GM12878 (cell line): ENCODE data around the gene IFNA2. TPM values are rescaled to one million over a fixed set of nuclear protein-coding genes. Genes with fewer than 3 reads are reported as not detected.

Experiments
- ATAC-seq: fragments of 200-7000 bp; cut with Tn5 transposase; 3 replicates; pipeline ENCODE4 v1.9.1; 2020; ENCODE audit warnings: mild to moderate bottlenecking, moderate library complexity
- BruUV-seq: library from RNA; stranded (reverse); fragments of 400-500 nt; replicated peaks from 2 replicates; lab custom pipeline; 2021; lab: Mats Ljungman, UMichigan
- CTCF ChIA-PET: fragments of 300-600 bp; sonication (Branson Sonifier 250); formaldehyde crosslinking; extraction: SDS; loops from one replicate; lab custom pipeline; 2021; ENCODE audit warnings: inconsistent platforms; lab: Yijun Ruan, JAX
- POLR2A ChIA-PET: fragments of 350-600 bp; formaldehyde crosslinking; extraction: SDS; loops from one replicate; lab custom pipeline; 2021; ENCODE audit warnings: inconsistent platforms; lab: Charles Lee
- RAD21 ChIA-PET: fragments of 300-600 bp; sonication (Branson Sonifier 250); formaldehyde crosslinking; loops from one replicate; lab custom pipeline; 2023; ENCODE audit warnings: antibody characterized with exemption; ENCODE audit not compliant: unreplicated experiment; lab: Charles Lee
- SMC1A ChIA-PET: fragments of 300-600 bp; sonication (Branson Sonifier 250); formaldehyde crosslinking; loops from one replicate; lab custom pipeline; 2023; ENCODE audit not compliant: unreplicated experiment, uncharacterized antibody; lab: Charles Lee
- DNase-seq: peaks from one replicate; pipeline ENCODE4 v3.0.0-alpha.2; 2011; ENCODE audit warnings: low read depth, low spot score
- FAIRE-seq: peaks from 3 replicates; lab custom pipeline; 2011; peaks lifted over from hg19 to GRCh38; lab: Jason Lieb, UNC
- H2AFZ ChIP-seq: 2 replicates; pipeline ENCODE4 v1.6.0; 2011; ENCODE audit warnings: low read depth, low read length, control low read depth; ENCODE audit not compliant: control insufficient read depth
- H3K27ac ChIP-seq: 2 replicates; pipeline ENCODE4 v1.5.1; 2011; ENCODE audit warnings: control low read depth; ENCODE audit not compliant: control insufficient read depth, insufficient read depth
- H3K27me3 ChIP-seq, 2 experiments: replicated peaks in 1 of 2; 2 replicates each; pipeline versions ENCODE4 v1.6.0 to v1.6.1; 2011; ENCODE audit warnings: low read length in 1 of 2; ENCODE audit not compliant: control insufficient read depth in 2 of 2, insufficient read depth in 2 of 2
- H3K36me3 ChIP-seq, 2 experiments: 2 replicates each; pipeline ENCODE4 v1.5.1; 2011; ENCODE audit warnings: low read length in 1 of 2; ENCODE audit not compliant: control insufficient read depth in 2 of 2, insufficient read depth in 2 of 2
- H3K4me1 ChIP-seq: 2 replicates; pipeline ENCODE4 v1.6.1; 2011; ENCODE audit warnings: mild to moderate bottlenecking, low read length, moderate library complexity, mixed read lengths; ENCODE audit not compliant: control insufficient read depth, insufficient read depth
- H3K4me2 ChIP-seq: 2 replicates; pipeline ENCODE4 v1.6.0; 2011; ENCODE audit warnings: control low read depth; ENCODE audit not compliant: control insufficient read depth, insufficient read depth
- H3K4me3 ChIP-seq: fragments of 200-600 bp; sonication (generic); 2 replicates; pipeline ENCODE4 v1.5.1; 2016
- H3K79me2 ChIP-seq: 2 replicates; pipeline ENCODE4 v1.6.0; 2011; ENCODE audit warnings: low read length; ENCODE audit not compliant: control insufficient read depth, insufficient read depth
- H3K9ac ChIP-seq: 2 replicates; pipeline ENCODE4 v1.8.0; 2011; ENCODE audit warnings: low read length, control low read depth, mixed read lengths; ENCODE audit not compliant: control insufficient read depth, insufficient read depth
- H3K9me3 ChIP-seq: replicated peaks from 3 replicates; pipeline ENCODE4 v1.5.1; 2011; ENCODE audit warnings: mild to moderate bottlenecking, low read length; ENCODE audit not compliant: control insufficient read depth, insufficient read depth
- H4K20me1 ChIP-seq: 2 replicates; pipeline ENCODE4 v1.6.0; 2011; ENCODE audit not compliant: control insufficient read depth, insufficient read depth
- BCL11A ChIP-seq: IDR thresholded peaks from 2 replicates; pipeline ENCODE4 v1.6.1; 2011; ENCODE audit warnings: low read depth, low read length
- DPF2 ChIP-seq: fragments of 450-650 bp; IDR thresholded peaks from 2 replicates; pipeline ENCODE4 v1.6.1; 2017; ENCODE audit warnings: mild to moderate bottlenecking
- E2F8 ChIP-seq: fragments of 450-650 bp; IDR thresholded peaks from 2 replicates; pipeline ENCODE4 v1.6.1; 2018; ENCODE audit warnings: mild to moderate bottlenecking, low read depth, moderate library complexity; ENCODE audit not compliant: partially characterized antibody
- IRF3 ChIP-seq: fragments of 450-650 bp; IDR thresholded peaks from 2 replicates; pipeline ENCODE4 v1.6.1; 2014; ENCODE audit warnings: mild to moderate bottlenecking
- RAD51 ChIP-seq: fragments of 450-650 bp; IDR thresholded peaks from 2 replicates; pipeline ENCODE4 v1.6.1; 2016; ENCODE audit warnings: moderate library complexity, mild to moderate bottlenecking, inconsistent platforms
- STAT3 ChIP-seq: IDR thresholded peaks from 2 replicates; pipeline ENCODE4 v1.6.1; 2011; ENCODE audit warnings: low read depth, low read length, improper control_type of control experiment
- WGBS: methylation state at CpG from one replicate; pipeline ENCODE4 v1.1.6; 2016; ENCODE audit warnings: low lambda C conversion rate; ENCODE audit not compliant: insufficient replicate concordance, insufficient coverage; ENCODE audit errors: missing lambda C conversion rate; 5-methylcytosine and 5-hydroxymethylcytosine counted together
- in situ Hi-C: fragments of 300-500 bp; cut with MboI; formaldehyde crosslinking; loops from 9 replicates; pipeline ENCODE4 v1.14.3; 2018; ENCODE audit warnings: mixed read lengths
- intact Hi-C: fragments of 100-400 bp; cut with micrococcal nuclease; formaldehyde crosslinking; loops from one replicate; pipeline ENCODE4 v1.14.2; 2022; ENCODE audit not compliant: unreplicated experiment
- polyA plus RNA-seq, 11 experiments: library from polyadenylated mRNA; depleted of rRNA in 4 of 11; unstranded in 6 of 11; stranded (reverse) in 5 of 11; fragments of >200 nt; fragmentation: Nextera tagmentation in 4 of 11; fragmentation: Illumina TruSeq in 1 of 11; extraction: Ambion mirVana in 4 of 11; extraction: Trizol in 1 of 11; gene quantifications; 1 replicate in 1 of 11; 2 replicates in 10 of 11; pipeline versions ENCODE4 v1.2.1 to v1.2.3, GENCODE V29; 2011 to 2016; ENCODE audit warnings: inconsistent platforms in 2 of 11, missing spikeins in 2 of 11, low read depth in 1 of 11
- total RNA-seq, 4 experiments: library from RNA; depleted of rRNA in 3 of 4; stranded (reverse); fragments of >200 nt in 3 of 4; fragmentation: Illumina TruSeq in 1 of 4; extraction: Trizol in 1 of 4; gene quantifications; 2 replicates each; pipeline versions ENCODE4 v1.2.1 to v1.2.3, GENCODE V29; 2013 to 2021
- TF ChIP-seq, protein P1 (sequence below): fragments of 450-650 bp; formaldehyde crosslinking; IDR thresholded peaks from 2 replicates; pipeline ENCODE4 v1.4.0; 2020; ENCODE audit warnings: mild to moderate bottlenecking, moderate library complexity
- TF ChIP-seq, protein P2 (sequence below): IDR thresholded peaks from 2 replicates; pipeline ENCODE4 v1.6.1; 2011; ENCODE audit warnings: low read depth, mild to moderate bottlenecking, low read length, moderate library complexity, borderline replicate concordance; ENCODE audit errors: extremely low read depth

The IFNA2 gene
- total and polyA plus RNA-seq, 10 of the 15 experiments (the other 5 are each of a cell fraction or from before 2014, with no cell fraction given), result 0.26 to 2.8 (median 0.66) TPM; not detected in 2

GRCh38 chr9:21429191-21429590, 44.0 kb upstream of the IFNA2 start (continued):
- no peak for TF ChIP-seq BCL11A
- TF ChIP-seq DPF2, result no peak
- no peak for TF ChIP-seq RAD51
- no peak for TF ChIP-seq STAT3
- TF ChIP-seq, all 136 proteins: peak for 0

- POLR2A ChIA-PET, result no interaction called here
- DNase-seq, result no peak
- in situ Hi-C loops, result no loop called here
- TF ChIP-seq, protein P1, sequence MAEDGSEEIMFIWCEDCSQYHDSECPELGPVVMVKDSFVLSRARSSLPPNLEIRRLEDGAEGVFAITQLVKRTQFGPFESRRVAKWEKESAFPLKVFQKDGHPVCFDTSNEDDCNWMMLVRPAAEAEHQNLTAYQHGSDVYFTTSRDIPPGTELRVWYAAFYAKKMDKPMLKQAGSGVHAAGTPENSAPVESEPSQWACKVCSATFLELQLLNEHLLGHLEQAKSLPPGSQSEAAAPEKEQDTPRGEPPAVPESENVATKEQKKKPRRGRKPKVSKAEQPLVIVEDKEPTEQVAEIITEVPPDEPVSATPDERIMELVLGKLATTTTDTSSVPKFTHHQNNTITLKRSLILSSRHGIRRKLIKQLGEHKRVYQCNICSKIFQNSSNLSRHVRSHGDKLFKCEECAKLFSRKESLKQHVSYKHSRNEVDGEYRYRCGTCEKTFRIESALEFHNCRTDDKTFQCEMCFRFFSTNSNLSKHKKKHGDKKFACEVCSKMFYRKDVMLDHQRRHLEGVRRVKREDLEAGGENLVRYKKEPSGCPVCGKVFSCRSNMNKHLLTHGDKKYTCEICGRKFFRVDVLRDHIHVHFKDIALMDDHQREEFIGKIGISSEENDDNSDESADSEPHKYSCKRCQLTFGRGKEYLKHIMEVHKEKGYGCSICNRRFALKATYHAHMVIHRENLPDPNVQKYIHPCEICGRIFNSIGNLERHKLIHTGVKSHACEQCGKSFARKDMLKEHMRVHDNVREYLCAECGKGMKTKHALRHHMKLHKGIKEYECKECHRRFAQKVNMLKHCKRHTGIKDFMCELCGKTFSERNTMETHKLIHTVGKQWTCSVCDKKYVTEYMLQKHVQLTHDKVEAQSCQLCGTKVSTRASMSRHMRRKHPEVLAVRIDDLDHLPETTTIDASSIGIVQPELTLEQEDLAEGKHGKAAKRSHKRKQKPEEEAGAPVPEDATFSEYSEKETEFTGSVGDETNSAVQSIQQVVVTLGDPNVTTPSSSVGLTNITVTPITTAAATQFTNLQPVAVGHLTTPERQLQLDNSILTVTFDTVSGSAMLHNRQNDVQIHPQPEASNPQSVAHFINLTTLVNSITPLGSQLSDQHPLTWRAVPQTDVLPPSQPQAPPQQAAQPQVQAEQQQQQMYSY (CRISPR knock-in tag), result no peak
- no peak for TF ChIP-seq IRF3
- TF ChIP-seq, protein P2, sequence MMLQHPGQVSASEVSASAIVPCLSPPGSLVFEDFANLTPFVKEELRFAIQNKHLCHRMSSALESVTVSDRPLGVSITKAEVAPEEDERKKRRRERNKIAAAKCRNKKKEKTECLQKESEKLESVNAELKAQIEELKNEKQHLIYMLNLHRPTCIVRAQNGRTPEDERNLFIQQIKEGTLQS, result no peak
- no peak for TF ChIP-seq E2F8
- TF ChIP-seq, all 136 proteins: peak for 0
- Histone ChIP-seq H3K9me3 (no peaks in the 10 kb centered on the region), H3K36me3 (no peaks in the 10 kb centered on the region), H3K4me2 (no peak overlapping the region), H3K27ac (no peak overlapping the region), H3K4me3 (no peak overlapping the region), H3K79me2 (no peaks in the 10 kb centered on the region), H3K9ac (no peak overlapping the region), H4K20me1 (no peaks in the 10 kb centered on the region), H3K4me1 (peaks cover 6% of the 10 kb centered on the region; the same call in 1 of the 2 replicates), H2AFZ (no peak overlapping the region), H3K27me3 (no peaks in the 10 kb centered on the region; a peak in 1 of 4 replicates)
- FAIRE-seq, result peak; percentile 80
- SMC1A ChIA-PET, result interaction anchor here (1.1 to 1.6 kb wide), 5 partner anchors 26 to 111 kb away, joined by 3 read pairs; no protein-coding TSS in a partner anchor
- RAD21 ChIA-PET, result no interaction called here
- BruUV-seq, result no TSS peak
- WGBS, result 0% methylated on average over 1 of the region's 1 CpG
- CTCF ChIA-PET, result interaction anchor here (1.2 kb wide), 1 partner anchor 193 kb away, joined by 4 read pairs; no protein-coding TSS in a partner anchor
- no peak for ATAC-seq
- intact Hi-C loops, result no loop called here
Measured at GRCh38 chr9:21428235-21428634, 43.0 kb upstream of the IFNA2 start.
